NCI-H510A (cell line): ENCODE measurements around the gene APOBEC3A.

Experiments used
- DNase-seq: peaks from one replicate; lab custom pipeline; 2025; lab: John Stamatoyannopoulos, UW

The APOBEC3A gene

GRCh38 chr22:38957046-38957770 lies at the start of gene APOBEC3A:
APOBEC3A (plus strand) TSS chr22:38957609; CDS start chr22:38957692, 83 bp downstream.
- no peak for DNase-seq

- DNase-seq = no peak
Observed at GRCh38 chr22:38907767-38908166, 49.6 kb upstream of the APOBEC3A start.

DNA sequence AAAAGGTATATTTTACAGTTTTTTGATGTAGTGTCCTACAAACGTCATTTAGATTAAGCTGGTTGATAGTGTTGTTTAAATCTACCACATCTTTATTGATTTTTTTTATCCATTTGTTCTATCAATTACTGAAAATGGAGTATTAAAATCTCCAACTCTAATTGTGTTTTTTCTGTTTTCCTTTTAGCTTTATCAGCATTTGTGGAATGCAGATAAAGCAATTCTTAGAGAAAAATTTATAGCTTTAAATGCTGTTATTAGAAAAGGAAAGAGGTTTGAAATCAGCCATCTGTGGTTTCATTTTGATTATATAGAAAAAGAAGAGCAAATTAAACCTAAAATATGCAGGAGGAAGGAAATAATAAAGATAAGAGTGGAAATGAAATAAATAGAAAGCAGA lies 46.0 kb upstream of the APOBEC3A start:
- DNase-seq = no peak

GRCh38 chr22:38919631-38920190 lies 37.7 kb upstream of the APOBEC3A start:
- no peak for DNase-seq

DNA sequence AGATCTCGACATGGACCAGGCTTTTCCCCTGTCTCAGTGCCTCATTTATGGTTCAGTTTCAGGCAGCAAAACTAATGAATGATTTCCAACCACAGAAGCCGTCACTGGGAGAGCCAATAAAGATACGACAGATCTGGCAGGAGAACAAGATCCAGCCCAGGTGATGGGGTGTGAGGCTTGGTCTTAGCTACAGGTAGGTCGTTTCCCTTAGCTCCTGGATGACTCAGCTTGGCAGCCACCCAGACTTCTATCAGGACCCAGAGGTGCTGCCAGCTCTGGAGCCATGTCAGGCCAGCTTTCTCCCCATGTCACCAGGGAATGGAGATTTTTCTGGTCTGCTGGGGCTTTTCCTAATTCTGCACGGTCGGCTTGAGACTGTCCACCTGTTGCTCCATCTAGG lies 36.3 kb upstream of the APOBEC3A start:
- DNase-seq = no peak

- no peak for DNase-seq
Observed at GRCh38 chr22:38921806-38922205, 35.6 kb upstream of the APOBEC3A start.

GRCh38 chr22:38923463-38924346 lies 33.7 kb upstream of the APOBEC3A start:
- DNase-seq = peak; percentile 72

- peak; percentile 75 for DNase-seq
Observed at GRCh38 chr22:38924347-38924952, 33.0 kb upstream of the APOBEC3A start.

DNA sequence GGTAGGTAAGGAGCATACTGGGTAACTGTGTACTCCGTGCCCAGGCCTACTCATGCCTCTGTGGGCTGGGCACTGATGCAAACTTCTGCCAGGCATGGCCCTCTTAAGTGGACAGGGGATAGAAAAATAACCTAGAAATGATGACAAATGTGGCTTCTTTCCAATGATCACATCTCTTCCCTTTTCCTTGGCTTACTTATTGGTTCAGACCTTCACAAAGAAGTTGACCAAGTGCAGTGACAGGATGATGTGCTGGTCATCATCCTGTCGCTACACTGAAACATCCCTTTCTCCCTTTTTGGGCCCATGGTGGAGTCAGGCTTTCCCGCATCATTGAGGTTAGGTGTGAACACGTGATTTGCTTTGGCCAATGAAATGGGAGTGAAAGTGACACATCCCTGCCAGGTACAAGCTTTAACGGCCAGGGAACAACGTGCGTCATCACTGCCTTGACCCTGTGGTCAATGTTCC lies 31.8 kb upstream of the APOBEC3A start:
- no peak for DNase-seq

DNA sequence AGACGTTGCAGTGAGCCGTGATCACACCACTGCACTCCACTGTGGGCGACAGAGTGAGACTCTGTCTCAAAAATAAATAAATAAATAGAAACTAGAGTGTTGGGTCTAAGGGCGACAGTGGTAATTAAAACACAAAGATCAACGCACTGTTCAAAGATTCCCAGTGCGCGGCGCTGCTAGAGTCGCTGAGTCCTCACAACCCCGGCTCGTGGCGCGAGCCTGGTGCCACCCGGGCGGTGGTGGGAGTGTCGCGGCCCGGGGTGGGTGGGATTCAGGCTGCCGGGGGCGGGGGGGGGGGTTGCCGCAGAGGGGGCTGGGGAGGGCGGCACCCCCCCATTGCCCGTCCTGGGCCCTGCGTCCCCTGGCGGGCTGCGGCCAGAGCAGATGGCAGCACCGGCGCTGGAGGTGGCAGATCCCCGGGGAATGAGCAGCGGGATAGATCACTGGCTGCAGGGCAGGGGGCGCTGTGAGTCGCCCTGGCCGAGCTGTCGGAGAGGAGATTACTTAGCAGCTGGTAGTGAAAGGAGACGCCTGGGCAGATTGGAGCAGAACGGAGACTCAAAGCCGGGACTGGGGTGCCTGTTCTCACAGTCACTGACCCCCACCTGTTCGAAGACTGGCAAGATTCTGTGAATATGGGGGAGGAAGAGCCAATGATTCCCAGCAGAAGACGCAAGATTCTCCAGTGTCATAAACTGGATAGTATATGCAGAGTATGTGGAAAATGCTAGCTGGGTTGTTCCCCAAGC lies 30.2 kb upstream of the APOBEC3A start:
- DNase-seq = no peak

GRCh38 chr22:38930512-38930911 lies 26.9 kb upstream of the APOBEC3A start:
- no peak for DNase-seq

- peak; percentile 73 for DNase-seq
Observed at GRCh38 chr22:38935023-38935422, 22.4 kb upstream of the APOBEC3A start.

- DNase-seq = no peak
Observed at GRCh38 chr22:38935616-38936015, 21.8 kb upstream of the APOBEC3A start.

DNA sequence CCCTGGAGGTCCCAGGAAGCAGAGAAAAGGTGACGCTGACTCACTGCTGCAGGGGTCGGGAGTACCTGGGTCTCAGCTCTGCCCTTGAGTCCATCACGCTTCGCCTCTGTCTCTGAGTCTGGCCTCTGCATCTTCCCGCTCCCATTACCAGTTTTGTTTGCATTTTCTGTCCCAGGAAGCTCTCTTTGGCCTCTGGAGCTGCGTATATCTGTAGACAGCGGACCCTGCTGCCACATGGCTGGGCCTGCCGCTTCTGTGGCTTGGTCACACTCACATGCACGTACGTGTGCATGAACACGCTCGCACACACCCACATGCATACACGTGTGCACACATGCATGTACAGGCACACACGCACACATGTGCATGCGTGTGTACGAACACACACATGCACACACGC lies 20.8 kb upstream of the APOBEC3A start:
- no peak for DNase-seq

GRCh38 chr22:38937036-38937435 lies 20.4 kb upstream of the APOBEC3A start:
- no peak for DNase-seq

DNA sequence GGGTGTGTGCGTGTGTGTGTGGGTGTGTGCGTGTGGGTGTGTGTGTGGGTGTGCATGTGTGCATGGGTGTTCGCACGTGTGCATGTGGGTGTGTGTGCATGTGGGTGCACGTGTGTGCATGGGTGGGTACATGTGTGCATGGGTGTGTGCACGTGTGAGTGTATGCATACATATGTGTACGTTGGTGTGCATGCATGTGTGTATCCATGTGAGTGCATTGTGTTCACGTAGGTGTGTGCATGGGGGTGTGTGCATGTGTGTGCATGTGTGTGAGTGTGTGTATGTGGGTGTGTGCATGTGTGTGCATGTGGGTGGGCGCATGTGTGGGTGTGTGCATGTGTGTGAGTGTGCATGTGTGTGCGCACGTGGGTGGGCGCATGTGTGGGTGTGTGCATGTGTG lies 19.9 kb upstream of the APOBEC3A start:
- DNase-seq = no peak

DNA sequence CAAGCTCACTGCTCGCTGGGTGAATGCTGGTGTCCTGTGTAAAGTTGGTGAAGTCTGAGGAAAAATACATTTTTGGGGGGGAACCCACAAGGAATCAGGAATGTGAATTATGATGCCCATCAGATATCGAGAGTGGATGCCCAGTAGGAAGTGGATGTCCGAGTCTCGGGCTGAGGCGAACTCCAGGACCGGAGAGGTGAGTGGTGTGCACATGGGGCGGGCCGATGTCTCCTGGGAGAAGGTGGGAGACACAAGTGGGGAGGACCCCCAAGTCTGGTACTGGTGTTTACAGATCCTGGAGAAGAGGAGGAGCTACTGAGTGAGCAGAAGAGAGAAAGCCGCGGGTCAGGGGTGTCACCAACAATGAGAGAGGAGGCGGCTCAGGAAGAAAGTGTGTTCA lies 19.2 kb upstream of the APOBEC3A start:
- no peak for DNase-seq

- DNase-seq = no peak
Observed at GRCh38 chr22:38938925-38939324, 18.5 kb upstream of the APOBEC3A start.

- no peak for DNase-seq
Observed at GRCh38 chr22:38940811-38941384, 16.5 kb upstream of the APOBEC3A start.

DNA sequence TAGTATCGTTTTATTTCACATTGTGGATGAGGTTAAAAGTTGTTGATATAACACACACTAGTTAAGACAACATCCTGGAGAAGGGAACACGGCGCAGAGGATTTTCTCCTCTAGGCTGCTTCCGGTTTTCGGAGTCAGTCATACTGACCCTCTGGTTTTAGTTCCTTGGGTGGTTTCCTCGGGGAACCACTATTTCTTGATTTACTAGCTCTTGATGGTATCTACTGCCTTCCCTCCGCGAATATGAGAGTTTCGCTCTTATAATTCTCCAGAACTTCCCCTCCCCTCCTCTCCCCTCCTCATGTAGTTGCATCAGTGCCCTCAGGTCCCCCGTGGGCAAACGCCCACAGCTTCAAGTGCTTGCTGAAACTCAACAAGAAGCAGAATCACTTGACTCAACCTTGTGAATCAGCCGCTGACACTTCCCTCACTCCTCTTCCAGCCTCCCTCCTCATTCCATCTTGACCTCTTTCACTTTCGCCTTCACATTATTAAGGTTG lies 15.9 kb upstream of the APOBEC3A start:
- no peak for DNase-seq

DNA sequence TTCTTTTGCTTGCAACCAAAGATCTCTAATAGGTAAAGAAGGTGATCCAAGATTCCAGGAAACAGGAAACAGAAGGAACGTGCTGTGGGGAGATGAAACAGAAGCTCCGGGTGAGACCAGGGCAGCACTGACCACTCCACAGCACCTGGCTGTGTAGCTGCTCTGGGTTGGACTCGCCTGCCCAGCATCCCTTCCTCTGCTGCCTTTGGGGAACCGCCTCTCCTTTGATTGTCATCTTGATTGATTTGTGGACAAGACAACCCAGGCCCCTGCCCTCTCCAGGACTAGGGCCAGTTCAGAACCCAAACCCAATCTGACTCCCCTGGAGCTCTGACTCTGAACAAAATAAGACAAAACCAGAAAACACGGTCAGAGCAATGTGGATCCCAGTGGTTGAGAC lies 14.7 kb upstream of the APOBEC3A start:
- no peak for DNase-seq
